ENCODE results near the gene E2F6.
"Not testable (repeated sequence)": the region's sequence is repeated elsewhere in the genome, so short reads cannot be mapped to it uniquely, and the experiment has no call there.

E2F6 gene

GRCh38 chr2:11410101-11410500 is 55.9 kb downstream of the E2F6 start:
- no peak for DNase-seq

- no peak for DNase-seq
Observed at GRCh38 chr2:11409572-11409959, 56.4 kb downstream of the E2F6 start.

- DNase-seq: no peak
Observed at GRCh38 chr2:11408959-11409571, 56.9 kb downstream of the E2F6 start.

- DNase-seq: no peak
Observed at GRCh38 chr2:11407413-11407812, 58.5 kb downstream of the E2F6 start.

GRCh38 chr2:11406958-11407381 is 59.0 kb downstream of the E2F6 start:
- DNase-seq: no peak

GRCh38 chr2:11406267-11406957 is 59.5 kb downstream of the E2F6 start:
- no peak for DNase-seq

- no peak for DNase-seq
Observed at GRCh38 chr2:11405599-11406266, 60.2 kb downstream of the E2F6 start.

GRCh38 chr2:11405074-11405406 is 60.9 kb downstream of the E2F6 start:
- not testable (repeated sequence) for DNase-seq

- no peak for DNase-seq
Observed at GRCh38 chr2:11404376-11405073, 61.4 kb downstream of the E2F6 start.

- DNase-seq: no peak
Observed at GRCh38 chr2:11402436-11402835, 63.5 kb downstream of the E2F6 start.

GRCh38 chr2:11399438-11399762 is 66.6 kb downstream of the E2F6 start:
- DNase-seq: no peak

GRCh38 chr2:11398750-11399437 is 67.1 kb downstream of the E2F6 start:
- no peak for DNase-seq

GRCh38 chr2:11397513-11397912 is 68.4 kb downstream of the E2F6 start:
- no peak for DNase-seq

- no peak for DNase-seq
Observed at GRCh38 chr2:11396467-11397445, 69.2 kb downstream of the E2F6 start.

GRCh38 chr2:11396021-11396420 is 69.9 kb downstream of the E2F6 start:
- DNase-seq: no peak

- no peak for DNase-seq
Observed at GRCh38 chr2:11395389-11395788, 70.6 kb downstream of the E2F6 start.

Data from stimulated activated naive CD4-positive, alpha-beta T cell (primary cell).